Skin epidermis (tissue), 12 donors: ENCODE results near the gene NDST4.
"Not testable (repeated sequence)": the region's sequence is repeated elsewhere in the genome, so short reads cannot be mapped to it uniquely, and the experiment has no call there.

Experiments
- H3K27ac ChIP-seq, 21 experiments: fragments of 200-600 bp; sonication (generic) in 11 of 21; one replicate each; pipeline ENCODE4 v1.5.0; 2020; ENCODE audit warnings: mild to moderate bottlenecking in 3 of 21, inconsistent platforms in 2 of 21, moderate library complexity in 2 of 21
- H3K4me3 ChIP-seq, 7 experiments: fragments of 200-600 bp; sonication (generic) in 2 of 7; one replicate each; pipeline ENCODE4 v1.5.0; 2020; ENCODE audit warnings: inconsistent platforms in 2 of 7, mild to moderate bottlenecking in 2 of 7, moderate library complexity in 1 of 7

Gene NDST4

DNA sequence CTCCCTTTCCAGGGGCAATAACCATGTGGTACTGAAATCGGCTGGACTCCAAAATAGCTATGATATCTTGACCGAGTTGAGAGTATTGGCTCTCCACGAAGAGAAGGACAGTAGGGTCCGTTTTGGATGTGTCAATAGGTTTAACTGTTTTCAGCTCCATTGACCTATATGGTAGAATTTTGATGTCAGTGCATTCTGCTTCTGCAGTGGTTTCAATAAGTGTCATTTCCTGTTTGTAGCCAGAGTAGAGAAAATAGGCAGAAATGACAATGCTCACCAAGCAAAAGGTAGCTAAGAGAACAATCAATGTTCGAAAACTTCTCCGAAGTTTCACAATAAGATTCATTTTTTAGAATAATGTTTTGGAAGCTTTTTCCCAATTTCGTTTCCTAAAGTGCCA, 36.7 kb downstream of the NDST4 start:
- H3K27ac ChIP-seq = no peak overlapping the region
- H3K4me3 ChIP-seq = no peak overlapping the region

DNA sequence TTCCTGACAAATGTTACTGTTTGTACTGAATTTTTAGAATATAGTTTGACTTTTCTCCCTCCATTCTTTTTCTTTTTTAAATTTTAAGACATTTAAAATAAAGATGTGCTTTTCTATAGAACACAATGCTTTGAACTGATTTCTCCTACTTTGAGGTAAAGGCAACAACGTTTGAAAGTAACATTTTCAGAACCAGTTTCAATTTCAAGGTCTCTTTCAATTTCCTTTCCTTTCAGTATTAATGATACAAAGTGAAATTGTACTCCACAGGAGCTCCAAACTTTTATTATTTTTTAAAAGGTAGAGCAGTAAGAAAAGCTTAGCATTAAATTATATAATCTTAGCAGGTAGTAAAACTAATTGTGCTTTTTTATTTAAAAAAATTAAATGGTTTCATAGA, 54.9 kb downstream of the NDST4 start:
- Histone ChIP-seq H3K27ac (no peak overlapping the region), H3K4me3 (no peak overlapping the region)

DNA sequence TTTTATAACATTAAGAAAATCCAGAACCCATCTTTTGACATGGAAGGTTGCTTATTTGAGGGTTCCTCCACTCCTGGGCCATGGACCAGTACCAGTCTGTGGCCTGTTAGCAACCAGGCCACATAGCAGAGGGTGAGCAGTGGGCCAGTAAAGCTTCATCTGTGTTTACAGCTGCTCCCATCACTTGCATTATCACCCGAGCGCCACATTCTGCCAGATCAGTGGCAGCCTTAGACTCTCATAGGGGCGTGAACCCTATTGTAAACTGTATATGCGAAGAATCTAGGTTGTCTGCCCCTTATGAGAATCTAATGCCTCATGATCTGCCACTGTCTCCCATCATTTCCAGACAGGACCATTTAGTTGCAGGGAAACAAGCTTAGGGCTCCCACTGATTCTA, 58.6 kb downstream of the NDST4 start:
- no peak overlapping the region for H3K27ac ChIP-seq

DNA sequence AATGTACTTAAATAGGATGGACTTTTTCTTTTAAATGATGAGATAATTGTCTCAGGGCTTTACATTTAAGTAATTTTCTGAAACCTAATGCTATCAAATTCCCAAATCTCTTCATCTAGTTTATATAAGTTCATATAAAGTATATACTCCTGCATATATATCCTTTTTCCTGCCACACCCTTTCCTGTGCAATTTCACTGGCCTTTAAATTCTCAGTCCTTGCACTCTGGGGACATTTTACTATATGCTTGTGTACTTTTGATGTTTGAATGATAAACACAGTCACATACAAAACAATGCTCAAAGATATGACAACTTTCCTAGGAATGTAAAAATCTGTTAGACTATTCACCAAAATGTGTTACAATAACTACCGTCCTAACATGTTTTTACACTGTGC, 60.1 kb downstream of the NDST4 start:
- H3K4me3 ChIP-seq = no peak overlapping the region
- no peak overlapping the region for H3K27ac ChIP-seq

More for the DNA sequence above, 58.6 kb downstream of the NDST4 start:
- no peak overlapping the region for H3K4me3 ChIP-seq

DNA sequence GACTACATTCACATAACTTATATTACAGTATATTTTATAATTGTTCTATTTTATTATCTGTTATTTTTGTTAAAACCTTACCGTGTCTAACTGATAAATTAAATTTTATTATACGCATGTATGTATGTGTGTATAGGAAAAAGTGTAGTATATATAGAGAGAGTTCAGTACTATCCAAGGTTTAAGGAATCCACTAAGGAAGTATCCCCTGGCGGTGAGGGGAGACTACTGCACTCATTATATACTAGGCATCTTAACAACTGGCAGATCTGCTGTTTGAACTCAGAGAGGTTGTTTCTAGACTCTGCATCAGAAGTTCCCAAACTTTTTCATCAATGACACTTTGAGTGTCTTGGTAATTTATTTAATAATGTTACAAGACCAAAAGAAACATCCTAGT, 70.9 kb downstream of the NDST4 start:
- Histone ChIP-seq H3K4me3 (no peak overlapping the region), H3K27ac (no peak overlapping the region)

DNA sequence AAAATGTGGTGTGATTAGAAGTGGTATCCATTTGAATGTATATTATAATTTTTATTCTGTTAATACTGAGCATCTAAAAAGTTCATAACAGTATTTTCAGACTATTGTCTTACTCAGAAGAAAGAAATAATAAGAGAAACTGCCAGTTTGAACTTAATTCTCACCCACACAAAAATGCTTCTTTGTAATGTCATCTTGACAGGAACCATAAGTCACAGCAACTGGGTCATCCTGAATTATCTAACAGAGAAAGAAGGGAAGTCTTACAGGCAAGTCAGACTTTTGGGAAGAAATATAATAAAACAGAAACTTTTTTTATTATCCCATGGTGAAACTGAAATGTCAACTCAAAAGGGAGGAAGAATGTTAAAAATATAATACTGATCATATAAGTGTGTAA, 83.1 kb downstream of the NDST4 start:
- H3K27ac ChIP-seq = no peak overlapping the region

DNA sequence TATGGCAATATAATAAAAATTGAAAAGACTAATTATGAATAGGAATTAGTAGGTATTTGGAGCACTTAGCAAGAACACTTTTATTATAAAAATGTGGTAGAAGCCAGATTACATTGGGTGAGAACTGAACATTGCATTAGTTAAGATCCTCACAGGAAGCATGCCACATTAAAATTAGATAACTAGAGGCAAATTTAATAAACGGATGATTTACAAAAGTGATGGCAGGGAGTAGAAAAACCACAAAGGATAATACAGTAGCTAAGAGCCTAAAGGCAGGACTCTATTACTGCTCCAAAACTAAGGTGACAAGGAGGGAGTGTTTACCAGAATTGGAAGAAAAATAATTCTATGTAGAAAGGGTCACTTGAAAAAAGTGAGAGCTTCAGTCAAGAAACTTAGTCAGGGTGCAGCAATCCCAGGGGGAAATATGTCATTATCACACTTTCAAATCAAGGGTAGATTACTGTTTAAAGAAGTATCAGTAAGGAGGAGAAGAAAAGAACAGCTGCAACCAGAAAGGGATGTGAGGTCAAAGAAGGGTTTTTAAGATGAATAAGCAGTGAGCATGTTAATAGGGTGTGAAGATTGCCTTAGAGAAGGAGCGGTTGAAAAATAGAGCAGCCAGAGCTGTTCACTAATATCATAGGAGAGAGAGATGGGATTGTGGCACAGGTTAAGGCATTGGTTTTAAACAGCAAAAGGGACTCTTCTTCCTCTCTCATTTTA, 84.6 kb downstream of the NDST4 start:
- H3K27ac ChIP-seq = no peak overlapping the region
- no peak overlapping the region for H3K4me3 ChIP-seq

More for the DNA sequence above, 83.1 kb downstream of the NDST4 start:
- no peak overlapping the region for H3K4me3 ChIP-seq

DNA sequence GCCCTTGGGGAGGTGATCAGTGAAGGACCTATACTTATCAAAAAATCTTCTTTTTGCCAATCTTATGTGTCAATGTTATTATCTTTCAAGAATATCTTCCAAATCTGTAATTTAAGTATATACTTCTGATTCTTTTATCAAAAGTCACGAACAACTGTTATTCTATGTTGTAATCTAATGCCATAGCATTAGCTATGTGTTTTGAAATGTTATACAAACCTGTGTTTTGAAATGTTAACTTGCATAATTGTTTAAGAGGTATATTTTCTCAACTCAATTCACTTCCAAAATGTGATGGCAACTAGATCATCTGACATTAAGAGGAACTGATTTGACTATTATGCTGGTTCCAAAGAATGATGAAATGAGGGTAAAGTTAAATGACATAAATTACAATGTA, 113.5 kb downstream of the NDST4 start:
- Histone ChIP-seq H3K4me3 (no peak overlapping the region), H3K27ac (no peak overlapping the region)

DNA sequence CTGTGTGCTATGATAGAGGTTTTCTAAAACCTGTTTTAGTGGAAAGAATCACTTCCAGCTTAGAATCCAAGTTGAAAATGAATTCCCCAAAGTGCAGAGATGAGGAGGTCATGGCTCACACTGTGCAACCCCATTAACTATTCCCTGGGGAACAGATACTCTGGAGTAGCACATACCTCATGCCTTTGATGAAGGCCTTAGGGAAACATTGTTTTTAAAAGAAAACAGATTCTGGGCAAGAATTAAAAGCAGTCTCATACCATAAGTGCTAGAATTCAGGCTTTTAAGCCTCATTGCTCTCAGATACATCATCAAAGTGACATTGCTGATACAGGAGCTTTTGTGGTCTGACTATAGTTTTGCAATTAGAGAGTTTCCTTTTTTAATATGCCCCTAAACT, 115.1 kb downstream of the NDST4 start:
- Histone ChIP-seq H3K27ac (no peak overlapping the region), H3K4me3 (no peak overlapping the region)

DNA sequence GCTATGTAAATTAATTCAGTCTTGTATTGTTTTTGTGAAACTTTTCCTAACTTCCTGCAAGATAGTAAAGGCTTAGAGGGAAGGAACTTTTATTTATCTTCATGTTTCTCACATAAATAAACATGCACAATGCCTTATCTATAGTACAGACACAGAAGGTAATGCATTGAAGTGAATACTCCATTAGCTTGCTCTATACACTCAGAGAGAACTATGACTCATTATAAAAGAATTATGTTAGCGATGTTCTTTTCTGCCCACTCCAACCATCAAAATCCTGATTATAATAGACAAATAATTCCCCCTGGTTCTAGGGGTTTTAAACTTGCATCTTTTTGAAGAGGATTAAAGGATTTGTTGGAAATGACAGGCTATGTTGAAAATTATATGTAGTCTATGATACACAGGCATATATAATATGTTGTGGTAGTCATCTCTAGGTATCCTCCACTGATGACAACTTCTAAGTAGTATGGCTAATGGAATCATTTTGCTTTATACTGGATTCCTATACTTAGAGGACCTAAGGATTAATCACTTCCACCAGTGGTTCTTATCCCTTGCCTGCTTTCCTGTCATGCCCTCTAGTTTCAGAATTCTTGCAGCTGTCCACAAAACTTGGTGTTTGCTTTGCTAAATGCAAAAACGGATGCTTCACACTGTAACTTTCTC, 115.7 kb downstream of the NDST4 start:
- H3K4me3 ChIP-seq = no peak overlapping the region
- H3K27ac ChIP-seq = no peak overlapping the region

DNA sequence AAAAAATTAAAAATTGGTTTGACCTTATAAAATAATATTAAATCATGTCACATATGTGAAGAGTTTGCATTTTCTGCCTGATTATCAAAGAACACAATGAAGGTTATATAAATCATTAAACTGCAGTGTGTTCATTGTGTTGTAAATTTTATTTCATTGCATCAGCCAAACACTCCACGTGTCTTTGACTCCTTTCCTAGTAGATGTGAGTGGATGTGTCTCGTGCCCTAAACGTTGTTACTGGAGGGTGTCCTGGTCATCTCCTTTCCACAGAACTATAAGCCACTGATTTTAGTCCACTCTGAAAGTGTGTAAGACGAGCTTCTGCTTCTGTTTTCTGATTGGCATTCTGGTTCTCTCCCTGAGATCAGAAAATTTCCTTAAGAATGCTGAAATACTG, 127.3 kb downstream of the NDST4 start:
- Histone ChIP-seq H3K4me3 (no peak overlapping the region), H3K27ac (no peak overlapping the region)

DNA sequence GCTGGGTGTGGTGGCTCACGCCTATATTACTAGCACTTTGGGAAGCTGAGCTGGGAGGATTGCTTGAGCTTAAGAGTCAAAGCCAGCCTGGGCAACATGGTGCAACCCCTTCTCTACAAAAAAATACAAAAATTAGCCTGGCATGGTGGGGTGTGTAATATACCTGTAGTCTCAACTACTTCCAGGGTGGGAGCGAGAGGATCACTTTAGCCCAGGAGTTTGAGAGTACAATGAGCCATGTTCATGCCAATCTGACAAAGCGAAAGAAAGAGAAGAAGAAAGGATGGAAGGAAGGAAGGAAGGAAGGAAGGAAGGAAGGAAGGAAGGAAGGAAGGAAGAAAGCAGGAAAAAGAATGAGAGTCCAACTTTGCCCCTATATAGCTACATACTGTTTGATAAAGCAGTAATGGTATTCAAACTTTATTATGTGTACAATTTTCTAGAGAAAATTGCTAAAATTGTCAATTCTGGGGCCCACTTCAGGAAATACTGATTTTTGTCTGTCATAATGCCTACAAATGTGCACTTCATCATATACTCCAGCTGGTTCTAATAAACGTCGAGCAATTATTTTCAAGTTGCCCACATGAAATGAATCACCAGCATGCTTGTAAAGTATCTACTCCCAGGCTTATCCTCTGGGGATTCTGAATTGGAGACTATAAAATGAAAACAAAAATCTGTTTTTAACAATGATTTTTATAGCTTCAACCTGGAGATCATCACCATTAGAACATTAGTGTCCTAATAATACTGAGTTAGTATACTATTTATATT, 132.3 kb downstream of the NDST4 start:
- Histone ChIP-seq H3K4me3 (no peak overlapping the region), H3K27ac (no peak overlapping the region)

DNA sequence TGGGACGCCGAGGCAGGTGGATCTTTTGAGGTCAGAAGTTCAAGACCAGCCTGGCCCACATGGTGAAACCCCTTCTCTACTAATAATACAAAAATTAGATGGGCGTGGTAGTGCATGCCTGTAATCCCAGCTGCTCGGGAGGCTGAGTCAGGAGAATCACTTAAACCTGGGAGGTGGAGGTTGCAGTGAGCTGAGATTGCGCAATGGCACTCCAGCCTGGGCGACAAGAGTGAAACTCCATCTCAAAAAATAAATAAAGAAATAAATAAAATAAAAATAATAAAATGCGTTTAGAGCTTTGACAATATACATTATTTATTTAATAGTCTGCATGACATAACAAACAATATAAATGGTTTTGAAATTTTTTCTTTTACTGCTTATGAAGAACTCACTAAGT, 133.0 kb downstream of the NDST4 start:
- not testable (repeated sequence) for H3K4me3 ChIP-seq, H3K27ac ChIP-seq

DNA sequence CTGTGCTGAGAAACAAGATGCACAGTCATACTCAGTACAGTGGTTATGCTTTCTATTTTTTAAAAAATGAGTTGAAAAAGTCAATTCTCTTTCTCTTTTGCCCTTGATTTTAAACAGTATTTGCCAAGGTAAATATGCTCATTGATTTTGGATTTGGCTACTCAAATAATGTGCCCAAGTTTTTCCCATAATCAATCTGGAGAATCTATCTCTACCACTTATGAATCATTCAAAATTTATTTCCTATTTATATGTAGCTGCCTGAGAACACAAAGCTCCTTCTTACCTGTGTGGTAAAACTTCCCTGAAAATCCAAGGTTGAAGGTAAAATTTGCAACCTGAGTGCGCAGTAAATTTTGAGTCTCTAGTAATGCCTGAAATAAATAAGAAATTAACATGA, 136.5 kb downstream of the NDST4 start:
- no peak overlapping the region for H3K4me3 ChIP-seq
- H3K27ac ChIP-seq = no peak overlapping the region

DNA sequence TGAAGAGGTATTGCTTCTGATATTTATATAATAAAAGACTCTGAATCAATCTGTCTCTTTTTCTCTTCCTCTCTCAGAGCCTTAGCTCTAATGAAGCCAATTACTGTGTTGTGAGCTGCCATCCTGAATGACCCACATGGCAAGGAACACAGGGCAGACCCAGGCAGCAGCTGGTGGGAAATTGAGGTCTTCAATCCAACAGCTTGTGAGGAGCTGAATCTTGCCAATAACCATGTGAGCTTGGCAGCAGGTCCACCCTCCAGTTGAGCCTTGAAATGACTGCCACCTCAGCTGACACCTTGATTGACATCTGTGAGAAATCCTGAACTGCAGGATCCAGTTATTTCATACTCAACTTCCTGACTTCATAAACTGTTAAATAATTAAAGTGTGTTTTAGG, 149.4 kb downstream of the NDST4 start:
- Histone ChIP-seq H3K4me3 (no peak overlapping the region), H3K27ac (no peak overlapping the region)

DNA sequence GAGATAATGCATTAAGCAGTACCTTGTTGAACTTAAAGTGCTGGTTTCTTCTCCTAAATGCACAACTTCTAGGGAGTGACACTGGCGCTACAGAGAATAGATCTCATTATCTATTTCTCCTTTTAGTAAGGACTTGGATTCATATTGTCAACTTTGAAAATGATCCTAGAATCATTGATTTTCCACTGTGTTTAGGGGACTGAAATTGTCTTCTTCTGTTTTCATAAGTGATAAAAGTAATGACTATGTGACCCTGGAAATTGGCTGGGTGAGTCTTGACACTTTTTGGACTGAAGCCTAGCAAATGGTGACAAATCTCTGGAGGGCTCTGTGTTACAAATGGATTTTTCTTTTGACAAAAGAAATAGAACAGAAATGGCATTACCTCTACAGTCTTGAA, 167.8 kb downstream of the NDST4 start:
- Histone ChIP-seq H3K27ac (no peak overlapping the region), H3K4me3 (no peak overlapping the region)

DNA sequence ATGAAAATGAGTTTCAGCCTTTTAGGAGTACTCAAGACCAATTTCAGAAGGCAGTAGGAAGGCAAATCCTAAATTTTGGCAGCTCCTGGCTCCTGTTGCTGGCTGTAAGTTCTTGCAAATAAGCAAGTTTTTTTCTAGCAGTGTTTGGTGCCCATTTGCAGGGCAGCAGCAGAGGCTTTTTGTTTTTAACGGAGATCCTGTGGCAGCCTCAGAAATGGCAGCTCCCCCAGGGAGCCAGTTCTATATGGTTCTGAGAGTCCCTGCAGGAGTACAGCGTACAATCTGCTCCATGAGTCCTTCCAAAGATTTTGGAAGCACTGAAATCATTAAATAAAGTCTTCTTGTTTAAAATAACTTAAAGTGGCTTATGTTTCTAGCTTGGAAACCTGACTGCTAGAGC, 171.9 kb downstream of the NDST4 start:
- Histone ChIP-seq H3K27ac (no peak overlapping the region), H3K4me3 (no peak overlapping the region)

DNA sequence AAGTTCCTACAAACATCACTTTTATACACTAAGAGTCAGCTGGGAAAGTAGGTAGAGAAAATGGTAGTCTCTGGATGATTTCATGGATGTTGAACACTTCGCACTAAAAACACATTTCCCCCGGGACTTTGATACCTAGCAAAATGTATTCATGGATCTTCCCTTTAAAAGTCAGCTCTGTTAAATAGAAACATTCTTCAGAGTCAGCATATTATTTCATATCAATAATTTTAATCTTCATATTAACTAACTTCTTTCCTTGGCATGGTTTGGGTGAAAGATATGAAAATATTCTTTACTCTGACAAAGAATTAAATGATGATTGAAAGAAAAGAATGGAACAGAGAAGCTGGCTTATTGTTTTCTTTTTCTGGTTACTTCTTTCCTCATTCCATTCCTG, 185.5 kb downstream of the NDST4 start:
- H3K4me3 ChIP-seq = no peak overlapping the region
- no peak overlapping the region for H3K27ac ChIP-seq

DNA sequence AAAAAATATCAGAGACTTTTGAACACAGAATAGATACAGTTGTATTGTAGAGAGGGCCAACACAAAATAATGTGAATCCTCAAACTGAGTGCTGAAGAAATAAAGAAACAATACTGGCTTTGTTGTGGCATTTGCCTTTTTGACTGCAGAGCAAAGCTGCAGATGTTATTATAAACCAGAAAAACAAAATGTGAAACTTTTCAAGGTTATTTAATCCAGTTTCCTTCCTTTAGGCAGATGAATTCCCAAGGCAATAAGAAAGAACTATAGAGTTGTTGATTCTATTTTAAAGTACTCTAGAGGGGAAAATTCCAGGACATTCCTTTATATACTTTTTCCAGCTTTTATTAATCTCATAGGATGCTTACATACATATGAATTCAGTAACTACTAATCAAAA, 186.8 kb downstream of the NDST4 start:
- Histone ChIP-seq H3K27ac (no peak overlapping the region), H3K4me3 (no peak overlapping the region)

DNA sequence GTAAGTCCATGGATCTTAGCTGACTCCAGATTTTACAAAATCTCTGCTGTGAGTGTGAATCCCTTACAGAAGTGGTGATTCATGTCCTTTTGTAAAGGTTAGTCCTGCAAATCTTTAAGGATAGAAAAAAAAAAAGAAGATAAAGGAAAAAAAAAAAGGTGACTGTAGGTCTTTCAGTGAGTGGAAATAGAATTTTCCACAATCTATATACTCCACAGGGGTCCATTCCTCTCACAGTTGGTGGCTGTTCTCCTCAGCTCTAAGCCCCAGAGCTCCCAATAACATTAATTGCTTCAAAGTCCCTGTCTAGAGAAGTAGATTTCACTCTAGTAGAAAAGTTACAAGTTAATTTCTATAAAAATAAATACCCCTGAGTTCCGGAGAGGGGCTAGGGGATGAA, 189.1 kb downstream of the NDST4 start:
- no peak overlapping the region for H3K4me3 ChIP-seq
- H3K27ac ChIP-seq = no peak overlapping the region

DNA sequence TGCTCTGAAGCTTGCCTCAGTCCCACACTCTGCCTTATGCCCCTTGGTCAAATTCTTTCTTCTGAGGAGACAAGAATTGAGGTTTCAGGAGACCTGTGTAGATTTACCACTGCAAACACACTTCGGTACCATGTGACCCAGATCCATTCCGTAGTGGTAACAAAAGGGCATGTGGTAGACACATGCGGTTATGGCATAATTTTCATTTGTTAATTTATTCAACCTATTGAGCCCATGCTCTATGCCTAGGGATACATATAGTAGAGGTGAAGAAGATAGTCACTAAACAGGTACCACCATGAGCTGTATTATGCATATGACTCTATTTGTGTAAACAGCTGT, 190.9 kb downstream of the NDST4 start:
- Histone ChIP-seq H3K4me3 (no peak overlapping the region), H3K27ac (no peak overlapping the region)
